Muscle layer of colon (tissue), 2 donors: Measurements from ENCODE around the gene AURKAIP1.

Source experiments
- H3K27ac ChIP-seq: one replicate; pipeline ENCODE4 v1.7.0; 2013; ENCODE audit warnings: low read depth, mild to moderate bottlenecking, low read length, moderate library complexity
- H3K27me3 ChIP-seq, 2 donors: one replicate each; pipeline ENCODE4 v1.7.0; 2013; ENCODE audit warnings: low read length in 2 of 2, mild to moderate bottlenecking in 2 of 2; ENCODE audit not compliant: insufficient read depth in 2 of 2, control insufficient read depth in 1 of 2
- H3K36me3 ChIP-seq: one replicate; pipeline ENCODE4 v1.7.0; 2013; ENCODE audit warnings: mild to moderate bottlenecking, low read length; ENCODE audit not compliant: insufficient read depth
- H3K4me1 ChIP-seq: one replicate; pipeline ENCODE4 v1.7.0; 2013; ENCODE audit warnings: mild to moderate bottlenecking, low read length; ENCODE audit not compliant: insufficient read depth
- H3K4me3 ChIP-seq, 2 donors: one replicate each; pipeline ENCODE4 v1.7.0; 2013; ENCODE audit warnings: low read length in 2 of 2, low read depth in 1 of 2, mild to moderate bottlenecking in 1 of 2, moderate library complexity in 1 of 2
- H3K9ac ChIP-seq: one replicate; pipeline ENCODE4 v1.7.0; 2013; ENCODE audit warnings: low read length
- H3K9me3 ChIP-seq: one replicate; pipeline ENCODE4 v1.7.0; 2013; ENCODE audit warnings: mild to moderate bottlenecking, low read length
- donor health status: abdominal sarcoma.
- donor health status: Adenocarcinoma of cecum.

The AURKAIP1 gene

GRCh38 chr1:1347663-1348419 is 27.2 kb downstream of the AURKAIP1 start:
- Histone ChIP-seq H3K27ac (peak overlapping the region; percentile 83), H3K4me3 (peak overlapping the region; percentile 57 to 67), H3K9ac (peak overlapping the region; percentile 57), H3K4me1 (peaks cover 32% of the 10 kb centered on the region), H3K36me3 (peaks cover 10% of the 10 kb centered on the region), H3K9me3 (no peaks in the 10 kb centered on the region), H3K27me3 (peaks cover 0 to 1% of the 10 kb centered on the region in 2 donors)

- peaks cover 25% of the 10 kb centered on the region for H3K4me1 ChIP-seq
- peaks cover 3% of the 10 kb centered on the region for H3K36me3 ChIP-seq
- H3K27ac ChIP-seq = no peak overlapping the region
- no peaks in the 10 kb centered on the region for H3K9me3 ChIP-seq
- H3K27me3 ChIP-seq = no peaks in the 10 kb centered on the region
- H3K4me3 ChIP-seq = peak overlapping the region in 1 of 2 donors; percentile 67
- peak overlapping the region; percentile 53 for H3K9ac ChIP-seq
These were observed 27.9 kb downstream of the AURKAIP1 start for GRCh38 chr1:1347026-1347595.

- peak overlapping the region in 1 of 2 donors; percentile 23 for H3K4me3 ChIP-seq
- no peaks in the 10 kb centered on the region for H3K9me3 ChIP-seq
- no peaks in the 10 kb centered on the region for H3K27me3 ChIP-seq
- no peak overlapping the region for H3K27ac ChIP-seq
- H3K36me3 ChIP-seq = peaks cover 2% of the 10 kb centered on the region
- peaks cover 19% of the 10 kb centered on the region for H3K4me1 ChIP-seq
- peak overlapping the region; percentile 53 for H3K9ac ChIP-seq
These were observed 28.5 kb downstream of the AURKAIP1 start for GRCh38 chr1:1346501-1346890.

GRCh38 chr1:1345860-1346500 is 29.0 kb downstream of the AURKAIP1 start:
- H3K4me3 ChIP-seq = peak overlapping the region in 1 of 2 donors; percentile 23
- no peaks in the 10 kb centered on the region for H3K27me3 ChIP-seq
- no peaks in the 10 kb centered on the region for H3K9me3 ChIP-seq
- no peak overlapping the region for H3K27ac ChIP-seq
- peaks cover 18% of the 10 kb centered on the region for H3K4me1 ChIP-seq
- peak overlapping the region; percentile 53 for H3K9ac ChIP-seq
- H3K36me3 ChIP-seq = peaks cover 8% of the 10 kb centered on the region

GRCh38 chr1:1345384-1345783 is 29.6 kb downstream of the AURKAIP1 start:
- no peak overlapping the region for H3K27ac ChIP-seq
- no peak overlapping the region for H3K4me3 ChIP-seq
- H3K4me1 ChIP-seq = peaks cover 18% of the 10 kb centered on the region
- no peak overlapping the region for H3K9ac ChIP-seq
- no peaks in the 10 kb centered on the region for H3K27me3 ChIP-seq
- H3K9me3 ChIP-seq = no peaks in the 10 kb centered on the region
- H3K36me3 ChIP-seq = peaks cover 13% of the 10 kb centered on the region

- Histone ChIP-seq H3K9ac (no peak overlapping the region), H3K27ac (no peak overlapping the region), H3K36me3 (peaks cover 17% of the 10 kb centered on the region), H3K4me3 (no peak overlapping the region), H3K4me1 (peaks cover 18% of the 10 kb centered on the region), H3K27me3 (no peaks in the 10 kb centered on the region), H3K9me3 (no peaks in the 10 kb centered on the region)
These were observed 30.2 kb downstream of the AURKAIP1 start for GRCh38 chr1:1344655-1345361.

GRCh38 chr1:1343811-1344421 is 31.1 kb downstream of the AURKAIP1 start:
- H3K27me3 ChIP-seq = no peaks in the 10 kb centered on the region
- no peak overlapping the region for H3K9ac ChIP-seq
- H3K36me3 ChIP-seq = peaks cover 19% of the 10 kb centered on the region
- H3K4me1 ChIP-seq = peaks cover 18% of the 10 kb centered on the region
- H3K9me3 ChIP-seq = no peaks in the 10 kb centered on the region
- H3K4me3 ChIP-seq = no peak overlapping the region
- H3K27ac ChIP-seq = no peak overlapping the region

GRCh38 chr1:1342584-1343115 is 32.4 kb downstream of the AURKAIP1 start:
- Histone ChIP-seq H3K4me3 (no peak overlapping the region), H3K27ac (no peak overlapping the region), H3K9ac (no peak overlapping the region), H3K9me3 (no peaks in the 10 kb centered on the region), H3K36me3 (peaks cover 22% of the 10 kb centered on the region), H3K27me3 (no peaks in the 10 kb centered on the region), H3K4me1 (peaks cover 18% of the 10 kb centered on the region)

- Histone ChIP-seq H3K4me1 (peaks cover 18% of the 10 kb centered on the region), H3K36me3 (peaks cover 22% of the 10 kb centered on the region), H3K27ac (no peak overlapping the region), H3K27me3 (no peaks in the 10 kb centered on the region), H3K9ac (no peak overlapping the region), H3K4me3 (no peak overlapping the region), H3K9me3 (no peaks in the 10 kb centered on the region)
These were observed 32.9 kb downstream of the AURKAIP1 start for GRCh38 chr1:1342061-1342562.

- H3K27ac ChIP-seq = no peak overlapping the region
- H3K4me1 ChIP-seq = peaks cover 14% of the 10 kb centered on the region
- H3K27me3 ChIP-seq = no peaks in the 10 kb centered on the region
- H3K36me3 ChIP-seq = peaks cover 22% of the 10 kb centered on the region
- H3K9me3 ChIP-seq = no peaks in the 10 kb centered on the region
- no peak overlapping the region for H3K9ac ChIP-seq
- H3K4me3 ChIP-seq = no peak overlapping the region
These were observed 33.4 kb downstream of the AURKAIP1 start for GRCh38 chr1:1341549-1342021.
